ENCODE data around the gene MBD5.

The MBD5 gene

GRCh38 chr2:148455791-148456190, 434.9 kb downstream of the MBD5 start:
- in situ Hi-C loops (cut with MboI; ENCODE audit: low sequenced_read_pairs), result no loop called here

GRCh38 chr2:148458171-148458570, 437.3 kb downstream of the MBD5 start:
- in situ Hi-C loops (cut with MboI; ENCODE audit: low sequenced_read_pairs), result no loop called here

- in situ Hi-C loops (cut with MboI; ENCODE audit: low sequenced_read_pairs), result no loop called here
Observed at GRCh38 chr2:148459377-148459778, 438.5 kb downstream of the MBD5 start.

GRCh38 chr2:148461876-148462275, 441.0 kb downstream of the MBD5 start:
- in situ Hi-C loops (cut with MboI; ENCODE audit: low sequenced_read_pairs), result no loop called here

- in situ Hi-C loops (cut with MboI; ENCODE audit: low sequenced_read_pairs), result no loop called here
Observed at GRCh38 chr2:148475626-148476025, 454.7 kb downstream of the MBD5 start.

- in situ Hi-C loops (cut with MboI; ENCODE audit: low sequenced_read_pairs), result no loop called here
Observed at GRCh38 chr2:148479398-148479797, 458.5 kb downstream of the MBD5 start.

GRCh38 chr2:148483665-148484064, 462.8 kb downstream of the MBD5 start:
- in situ Hi-C loops (cut with MboI; ENCODE audit: low sequenced_read_pairs), result no loop called here

GRCh38 chr2:148484066-148484465, 463.2 kb downstream of the MBD5 start:
- in situ Hi-C loops (cut with MboI; ENCODE audit: low sequenced_read_pairs), result no loop called here

- in situ Hi-C loops (cut with MboI; ENCODE audit: low sequenced_read_pairs), result no loop called here
Observed at GRCh38 chr2:148486655-148487054, 465.8 kb downstream of the MBD5 start.

- in situ Hi-C loops (cut with MboI; ENCODE audit: low sequenced_read_pairs), result no loop called here
Observed at GRCh38 chr2:148487439-148487838, 466.5 kb downstream of the MBD5 start.

- in situ Hi-C loops (cut with MboI; ENCODE audit: low sequenced_read_pairs), result no loop called here
Observed at GRCh38 chr2:148490840-148491439, 470.0 kb downstream of the MBD5 start.

GRCh38 chr2:148493822-148494563, 473.1 kb downstream of the MBD5 start:
- in situ Hi-C loops (cut with MboI; ENCODE audit: low sequenced_read_pairs), result no loop called here

- in situ Hi-C loops (cut with MboI; ENCODE audit: low sequenced_read_pairs), result no loop called here
Observed at GRCh38 chr2:148495586-148495985, 474.7 kb downstream of the MBD5 start.

GRCh38 chr2:148501545-148501944, 480.7 kb downstream of the MBD5 start:
- in situ Hi-C loops (cut with MboI; ENCODE audit: low sequenced_read_pairs), result no loop called here

- in situ Hi-C loops (cut with MboI; ENCODE audit: low sequenced_read_pairs), result no loop called here
Observed at GRCh38 chr2:148503516-148503915, 482.6 kb downstream of the MBD5 start.

GRCh38 chr2:148507970-148508369, 487.1 kb downstream of the MBD5 start:
- in situ Hi-C loops (cut with MboI; ENCODE audit: low sequenced_read_pairs), result no loop called here

- in situ Hi-C loops (cut with MboI; ENCODE audit: low sequenced_read_pairs), result no loop called here
Observed at GRCh38 chr2:148508878-148509287, 488.0 kb downstream of the MBD5 start.

GRCh38 chr2:148509288-148509902, 488.5 kb downstream of the MBD5 start:
- in situ Hi-C loops (cut with MboI; ENCODE audit: low sequenced_read_pairs), result no loop called here

GRCh38 chr2:148511883-148512282, 491.0 kb downstream of the MBD5 start:
- in situ Hi-C loops (cut with MboI; ENCODE audit: low sequenced_read_pairs), result no loop called here

- in situ Hi-C loops (cut with MboI; ENCODE audit: low sequenced_read_pairs), result no loop called here
Observed at GRCh38 chr2:148512501-148512900, 491.6 kb downstream of the MBD5 start.

GRCh38 chr2:148513427-148513826, 492.5 kb downstream of the MBD5 start:
- in situ Hi-C loops (cut with MboI; ENCODE audit: low sequenced_read_pairs), result no loop called here

GRCh38 chr2:148515120-148515519, 494.2 kb downstream of the MBD5 start:
- in situ Hi-C loops (cut with MboI; ENCODE audit: low sequenced_read_pairs), result no loop called here

Measured in HL-60/S4 treated with phorbol 12-myristate 13-acetate at 8.2 ng/mL for 4 days and 3 days (cell line).